Cardiac muscle cell (in vitro differentiated cells and primary cell): ENCODE results near the gene CCL25. TPM values are rescaled to one million over a fixed set of nuclear protein-coding genes. Genes with fewer than 3 reads are reported as not detected.

ENCODE experiments used
- DNase-seq, 2 donors: peaks; one replicate each; pipeline versions ENCODE4 v3.0.0 to v3.0.0-alpha.2; 2010 to 2017; ENCODE audit warnings: low read depth in 1 of 2, low spot score in 1 of 2
- H3K27ac ChIP-seq: fragments of 200-600 bp; sonication (generic); 2 replicates; pipeline ENCODE4 v1.5.1; 2016
- H3K27me3 ChIP-seq: fragments of 200-600 bp; sonication (generic); 2 replicates; pipeline ENCODE4 v1.6.0; 2016; ENCODE audit warnings: control low read depth
- H3K36me3 ChIP-seq: fragments of 200-600 bp; sonication (generic); 2 replicates; pipeline ENCODE4 v1.5.1; 2016; ENCODE audit warnings: control low read depth
- H3K4me1 ChIP-seq: fragments of 200-600 bp; sonication (generic); 2 replicates; pipeline ENCODE4 v1.8.1; 2017; ENCODE audit warnings: low read depth, mild to moderate bottlenecking, mixed run types
- H3K4me3 ChIP-seq: fragments of 200-600 bp; sonication (generic); 2 replicates; pipeline ENCODE4 v1.5.1; 2016; ENCODE audit warnings: mild to moderate bottlenecking
- H3K9me3 ChIP-seq: fragments of 200-600 bp; sonication (generic); 2 replicates; pipeline ENCODE4 v1.5.1; 2017; ENCODE audit warnings: low read depth, mild to moderate bottlenecking, control low read depth
- CTCF ChIP-seq: IDR thresholded peaks from 2 replicates; pipeline ENCODE4 v1.5.1; 2012; ENCODE audit warnings: low read depth, mild to moderate bottlenecking, low read length
- polyA plus RNA-seq: library from polyadenylated mRNA; unstranded; fragments of >200 nt; fragmentation: Nextera tagmentation; extraction: Ambion mirVana; gene quantifications from 2 replicates; pipeline ENCODE4 v1.2.1, GENCODE V29; 2016
- total RNA-seq: library from RNA; depleted of rRNA; stranded (reverse); fragments of >200 nt; gene quantifications from 2 replicates; pipeline ENCODE4 v1.2.3, GENCODE V29; 2016

The CCL25 gene
- total and polyA plus RNA-seq, 2 experiments from 2014 or later: not detected

GRCh38 chr19:8046569-8047165 lies 5.9 kb upstream of the CCL25 start:
- DNase-seq: no peak
- no peaks in the 10 kb centered on the region for H3K36me3 ChIP-seq

DNA sequence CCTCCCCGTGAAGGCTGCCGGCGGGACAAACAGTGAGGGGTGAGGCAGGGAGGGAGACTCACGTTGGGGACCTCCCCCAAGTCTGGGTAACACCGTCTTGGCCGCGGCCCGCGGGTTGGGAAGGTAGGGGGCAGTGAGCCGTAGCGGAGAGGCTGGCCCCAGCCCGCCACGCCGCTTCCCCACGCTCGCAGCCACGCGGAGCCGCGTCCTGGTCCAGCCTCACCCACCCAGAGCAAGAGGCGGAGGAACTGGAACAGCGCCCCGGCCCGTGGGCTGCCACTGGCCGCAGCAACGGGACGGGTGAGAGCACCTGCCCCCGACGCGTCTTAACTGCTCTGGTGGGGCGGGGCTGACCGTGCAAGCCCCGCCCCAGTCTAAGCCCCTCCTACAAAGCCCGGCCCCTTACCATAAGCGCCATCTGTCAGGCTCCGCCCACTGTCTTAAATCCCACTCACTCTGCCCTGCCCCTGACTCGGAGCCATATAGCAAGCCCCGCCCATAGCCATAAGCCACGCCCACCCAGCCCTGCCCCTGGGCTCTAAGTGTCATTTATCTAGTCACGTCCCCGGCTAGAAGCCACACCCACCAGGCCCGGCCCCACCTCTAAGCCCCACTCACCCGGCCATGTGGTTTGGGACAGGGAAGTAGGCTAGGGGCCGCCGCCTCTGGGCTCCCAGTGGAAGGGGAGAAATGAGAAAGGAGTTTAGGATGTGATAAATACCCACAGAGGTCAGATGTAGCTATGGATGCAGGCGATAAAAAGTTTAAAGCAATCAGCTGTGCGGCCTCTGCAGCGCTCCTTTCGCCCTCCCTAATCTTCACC lies 2.1 kb upstream of the CCL25 start:
- Histone ChIP-seq H3K27me3 (peaks cover 3% of the 10 kb centered on the region), H3K4me3 (peak overlapping the region; percentile 33), H3K36me3 (no peaks in the 10 kb centered on the region), H3K4me1 (no peaks in the 10 kb centered on the region), H3K9me3 (no peaks in the 10 kb centered on the region), H3K27ac (no peak overlapping the region)
- DNase-seq: peak; percentile 78 to 96
- TF ChIP-seq CTCF: no peak

More at GRCh38 chr19:8046569-8047165, 5.9 kb upstream of the CCL25 start:
- Histone ChIP-seq H3K4me1 (no peaks in the 10 kb centered on the region), H3K27me3 (peaks cover 3% of the 10 kb centered on the region), H3K9me3 (no peaks in the 10 kb centered on the region), H3K27ac (no peak overlapping the region), H3K4me3 (no peak overlapping the region)
- TF ChIP-seq CTCF: no peak

GRCh38 chr19:8054169-8054568 lies 1.6 kb downstream of the CCL25 start:
- H3K4me1 ChIP-seq: no peaks in the 10 kb centered on the region
- no peaks in the 10 kb centered on the region for H3K36me3 ChIP-seq
- H3K4me3 ChIP-seq: no peak overlapping the region
- H3K9me3 ChIP-seq: no peaks in the 10 kb centered on the region
- no peak overlapping the region for H3K27ac ChIP-seq
- TF ChIP-seq CTCF: no peak
- DNase-seq: no peak
- H3K27me3 ChIP-seq: peaks cover 1% of the 10 kb centered on the region

DNA sequence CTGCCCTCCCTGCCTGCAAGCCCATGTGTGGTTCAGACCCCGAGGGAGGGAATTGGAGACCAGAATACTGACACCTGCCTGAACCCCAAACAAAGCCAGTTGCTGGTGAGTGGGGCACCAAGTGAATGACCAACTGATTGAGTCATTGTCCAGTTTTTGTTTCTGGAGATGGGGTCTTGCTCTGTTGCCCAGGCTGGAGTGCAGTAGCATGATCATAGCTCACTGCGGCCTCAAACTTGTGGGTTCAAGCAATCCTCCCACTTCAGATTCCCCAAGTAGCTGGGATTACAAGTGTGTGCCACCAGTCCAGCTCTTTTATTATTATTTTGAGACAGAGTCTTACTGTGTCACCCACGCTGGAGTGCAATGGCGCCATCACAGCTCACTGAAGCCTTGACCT lies 4.0 kb downstream of the CCL25 start:
- Histone ChIP-seq H3K36me3 (no peaks in the 10 kb centered on the region), H3K4me3 (no peak overlapping the region), H3K27ac (no peak overlapping the region), H3K4me1 (no peaks in the 10 kb centered on the region), H3K27me3 (no peaks in the 10 kb centered on the region), H3K9me3 (no peaks in the 10 kb centered on the region)
- DNase-seq: no peak
- TF ChIP-seq CTCF: no peak

DNA sequence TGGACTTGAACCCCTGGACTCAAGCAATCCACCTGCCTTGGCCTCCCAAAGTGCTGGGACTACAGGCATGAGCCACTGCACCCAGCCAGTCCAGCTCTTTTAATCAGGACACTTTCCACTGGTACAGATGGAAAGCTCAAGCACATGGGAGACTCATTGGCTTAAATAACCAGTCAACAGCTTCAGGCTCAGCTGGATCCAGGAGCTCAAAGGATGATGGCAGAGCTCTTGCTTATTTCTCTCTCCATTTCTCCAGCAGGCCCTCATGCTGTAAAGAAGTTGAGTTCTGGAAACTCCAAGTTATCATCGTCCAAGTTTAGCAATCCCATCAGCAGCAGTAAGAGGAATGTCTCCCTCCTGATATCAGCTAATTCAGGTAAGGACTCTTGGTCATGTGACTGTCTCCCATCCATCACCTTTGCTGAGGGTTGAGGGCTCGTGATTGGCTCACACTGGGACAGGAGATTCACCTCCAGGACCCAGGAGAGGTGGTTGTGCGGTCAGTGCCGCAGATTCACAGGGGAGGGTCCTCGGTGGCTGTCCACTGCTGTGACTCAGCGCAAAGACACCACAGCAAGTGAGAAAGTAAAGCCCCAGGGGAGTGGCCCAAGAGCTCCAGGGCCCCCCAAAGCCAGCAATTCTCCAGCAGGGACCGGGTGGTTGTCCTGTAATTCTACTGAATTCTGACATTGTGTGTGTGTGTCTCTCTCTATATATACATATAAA lies 5.1 kb downstream of the CCL25 start:
- no peak overlapping the region for H3K27ac ChIP-seq
- TF ChIP-seq CTCF: no peak
- no peaks in the 10 kb centered on the region for H3K27me3 ChIP-seq
- no peaks in the 10 kb centered on the region for H3K36me3 ChIP-seq
- no peak overlapping the region for H3K4me3 ChIP-seq
- DNase-seq: no peak
- no peaks in the 10 kb centered on the region for H3K4me1 ChIP-seq
- H3K9me3 ChIP-seq: no peaks in the 10 kb centered on the region
